ENCODE data around the gene NECTIN4.
"Not testable (repeated sequence)": the region's sequence is repeated elsewhere in the genome, so short reads cannot be mapped to it uniquely, and the experiment has no call there.

NECTIN4 gene

DNA sequence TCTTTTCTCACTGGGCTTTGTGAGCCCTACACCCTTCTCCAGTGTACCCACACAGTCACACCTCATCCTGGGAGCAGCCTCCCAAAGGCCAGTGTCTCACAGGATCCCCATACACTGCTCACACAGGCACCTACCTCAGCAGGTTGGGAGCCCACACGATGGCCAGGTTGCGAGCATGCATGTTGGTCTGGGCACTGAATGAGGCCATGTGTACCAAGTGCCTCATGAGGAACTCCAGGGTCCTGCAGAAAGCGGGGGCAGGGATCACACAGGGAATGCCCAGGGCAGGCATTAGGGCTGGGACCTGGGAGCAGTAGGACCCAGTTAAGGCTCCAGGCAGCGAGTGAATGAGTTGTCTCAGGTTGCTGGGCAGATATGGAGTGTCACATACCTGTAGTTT lies 35.1 kb downstream of the NECTIN4 start:
- no peak for DNase-seq (ENCODE audit: low read depth)

GRCh38 chr1:161052899-161053298 lies 36.5 kb downstream of the NECTIN4 start:
- no peak for DNase-seq (ENCODE audit: low read depth)

DNA sequence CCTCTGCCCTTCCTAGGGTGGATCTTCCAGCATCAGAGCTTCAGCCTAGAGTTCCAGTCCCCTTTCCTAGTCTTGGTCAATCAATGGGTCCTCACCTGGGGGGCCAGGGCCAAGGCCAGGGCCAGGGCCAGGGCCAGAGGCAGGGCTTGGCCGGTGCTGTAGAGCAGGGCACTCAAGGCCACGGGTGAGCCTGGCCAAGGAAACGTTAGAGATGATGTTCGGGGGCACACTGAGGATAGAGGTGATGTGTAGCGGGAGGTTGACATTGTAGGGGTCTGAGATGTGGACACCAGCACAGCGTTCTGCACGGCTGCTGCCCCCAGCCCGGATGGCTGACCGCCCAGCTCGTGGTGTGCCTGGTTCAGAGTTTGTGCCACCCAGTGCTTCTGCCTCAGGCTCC lies 38.1 kb downstream of the NECTIN4 start:
- DNase-seq (ENCODE audit: low read depth) = no peak

DNA sequence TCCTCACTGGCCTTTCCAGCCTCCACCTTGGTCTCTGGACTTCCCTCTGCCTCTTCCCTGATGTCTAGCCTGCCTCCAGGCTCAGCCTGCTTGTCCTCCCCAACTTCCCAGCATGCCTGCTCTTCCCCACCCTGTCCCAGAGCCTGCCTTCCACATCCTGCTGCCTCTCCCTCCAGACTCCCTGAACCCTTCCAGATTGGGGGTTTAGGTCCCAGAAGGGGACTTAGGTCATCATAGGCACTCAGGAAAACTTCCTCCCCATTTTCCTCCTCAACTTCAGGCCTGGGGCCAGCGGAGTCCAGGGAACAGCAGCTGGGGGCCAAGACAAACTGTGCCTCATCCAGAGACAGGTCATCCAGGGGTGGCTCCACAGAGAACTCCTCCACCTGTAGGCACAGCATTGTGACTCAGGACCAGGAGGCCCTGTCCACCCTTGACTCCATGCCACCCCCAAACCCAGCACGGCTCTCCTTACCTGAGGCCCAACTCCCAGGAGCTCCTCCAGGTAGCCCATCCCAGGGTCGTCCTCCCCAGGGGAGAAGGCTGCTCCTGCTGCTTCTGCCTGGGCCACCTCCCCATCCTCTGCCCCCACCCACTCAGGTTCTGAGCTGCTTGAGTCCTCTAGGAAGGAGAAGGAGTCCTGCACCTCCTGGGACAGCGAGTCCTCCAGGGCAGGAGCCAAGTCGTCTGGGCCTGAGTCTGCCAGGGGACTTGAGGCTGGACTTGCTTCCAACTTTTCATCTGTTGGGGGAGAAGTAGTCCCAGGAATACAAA lies 40.2 kb downstream of the NECTIN4 start:
- no peak for DNase-seq (ENCODE audit: low read depth)

GRCh38 chr1:161047436-161048420 lies 41.6 kb downstream of the NECTIN4 start:
- no peak for DNase-seq (ENCODE audit: low read depth)

GRCh38 chr1:161046605-161047228 lies 42.6 kb downstream of the NECTIN4 start:
- DNase-seq (ENCODE audit: low read depth) = no peak

- peak; percentile 83 for DNase-seq (ENCODE audit: low read depth)
Observed at GRCh38 chr1:161045736-161046604, 43.4 kb downstream of the NECTIN4 start, which contains the start of gene USF1. USF1 (minus strand) TSS chr1:161045977; CDS start chr1:161043275, 2,702 bp downstream.

GRCh38 chr1:161044908-161045735 lies 44.2 kb downstream of the NECTIN4 start:
- DNase-seq (ENCODE audit: low read depth) = peak; percentile 38

DNA sequence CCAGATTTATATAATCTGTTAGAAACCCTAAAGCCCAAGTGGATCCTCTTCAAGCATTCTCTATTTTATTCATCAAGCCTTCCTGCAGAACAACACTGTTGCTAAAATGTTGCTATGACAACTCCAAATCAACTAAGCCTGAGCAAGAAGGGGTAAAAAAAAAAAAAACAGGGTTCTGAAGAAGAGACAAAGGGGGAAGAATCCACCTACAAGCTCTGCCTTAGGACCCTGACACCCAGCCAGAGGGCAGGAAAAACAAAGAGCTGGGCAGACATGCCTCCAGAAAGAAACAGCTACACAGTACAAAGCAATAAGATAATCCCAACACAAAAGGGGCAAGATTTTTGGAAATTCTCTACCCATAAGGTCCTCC lies 44.8 kb downstream of the NECTIN4 start:
- DNase-seq (ENCODE audit: low read depth) = no peak

DNA sequence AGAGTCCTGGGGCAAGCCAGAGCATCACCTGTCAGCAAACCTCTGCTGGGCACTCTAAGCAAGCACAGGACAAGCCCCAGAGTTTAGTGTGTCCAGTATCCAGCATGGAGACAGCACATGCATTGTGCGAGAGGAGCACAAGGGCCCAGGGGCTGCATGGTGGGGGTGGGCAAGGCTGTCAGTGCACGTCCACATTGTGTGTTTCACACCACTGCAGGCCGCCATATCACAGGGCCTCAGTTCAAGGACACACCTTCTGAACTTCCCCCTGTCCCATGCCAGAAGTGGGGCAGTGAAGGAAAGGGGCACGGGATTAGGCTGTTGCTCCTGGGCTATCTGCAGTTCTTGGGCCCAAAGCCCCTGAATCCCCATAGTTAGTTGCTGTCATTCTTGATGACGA lies 49.8 kb downstream of the NECTIN4 start:
- no peak for DNase-seq (ENCODE audit: low read depth)

- no peak for DNase-seq (ENCODE audit: low read depth)
Observed at GRCh38 chr1:161039154-161039545, 50.2 kb downstream of the NECTIN4 start.

GRCh38 chr1:161038523-161039153 lies 50.7 kb downstream of the NECTIN4 start, which contains the start of gene TSTD1:
TSTD1 (minus strand) TSS chr1:161038964; CDS start chr1:161038889, 75 bp downstream.
- peak; percentile 81 for DNase-seq (ENCODE audit: low read depth)

GRCh38 chr1:161037661-161038522 lies 51.5 kb downstream of the NECTIN4 start:
- DNase-seq (ENCODE audit: low read depth) = no peak

GRCh38 chr1:161033751-161034150 lies 55.6 kb downstream of the NECTIN4 start:
- no peak for DNase-seq (ENCODE audit: low read depth)

GRCh38 chr1:161032409-161032808 lies 56.9 kb downstream of the NECTIN4 start:
- DNase-seq (ENCODE audit: low read depth) = no peak

DNA sequence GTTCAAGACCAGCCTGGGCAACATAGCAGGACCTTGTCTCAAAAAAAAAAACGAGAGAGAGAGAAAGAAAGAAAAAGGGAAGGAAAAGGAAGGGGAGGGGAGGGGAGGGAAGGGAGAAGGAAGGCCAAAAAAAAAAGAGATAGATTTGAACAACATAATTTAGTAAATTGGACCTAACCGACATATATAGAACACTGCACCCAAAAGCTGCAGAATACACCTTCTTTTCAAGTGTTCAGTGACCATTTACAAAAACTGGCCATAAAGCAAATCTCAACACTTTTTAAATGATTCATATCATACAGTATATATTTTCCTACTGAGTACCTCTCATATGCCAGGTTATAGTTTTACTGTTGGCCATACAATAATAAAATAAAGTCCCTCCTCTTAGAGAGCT lies 57.5 kb downstream of the NECTIN4 start:
- no peak for DNase-seq (ENCODE audit: low read depth)

DNA sequence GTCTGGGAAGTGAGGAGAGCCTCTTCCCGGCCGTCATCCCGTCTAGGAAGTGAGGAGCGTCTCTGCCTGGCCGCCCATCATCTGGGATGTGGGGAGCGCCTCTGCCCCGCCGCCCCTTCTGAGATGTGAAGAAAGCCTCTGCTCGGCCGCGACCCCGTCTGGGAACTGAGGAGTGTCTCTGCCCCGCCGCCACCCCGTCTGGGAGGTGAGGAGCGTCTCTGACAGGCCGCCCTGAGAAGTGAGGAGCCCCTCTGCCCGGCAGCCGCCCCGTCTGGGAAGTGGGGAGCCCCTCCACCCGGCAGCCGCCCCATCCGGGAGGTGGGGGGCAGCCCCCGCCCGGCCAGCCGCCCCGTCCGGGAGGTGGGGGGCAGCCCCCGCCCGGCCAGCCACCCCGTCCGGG lies 59.9 kb downstream of the NECTIN4 start:
- not testable (repeated sequence) for DNase-seq (ENCODE audit: low read depth)

- not testable (repeated sequence) for DNase-seq (ENCODE audit: low read depth)
Observed at GRCh38 chr1:161026954-161027353, 62.4 kb downstream of the NECTIN4 start.

- DNase-seq (ENCODE audit: low read depth) = not testable (repeated sequence)
Observed at GRCh38 chr1:161022432-161022831, 66.9 kb downstream of the NECTIN4 start.
